Measurements from ENCODE around the gene SLC27A2.
A peak's percentile ranks its signal among the peaks of the same experiment; 100 is the strongest.

SLC27A2 gene

DNA sequence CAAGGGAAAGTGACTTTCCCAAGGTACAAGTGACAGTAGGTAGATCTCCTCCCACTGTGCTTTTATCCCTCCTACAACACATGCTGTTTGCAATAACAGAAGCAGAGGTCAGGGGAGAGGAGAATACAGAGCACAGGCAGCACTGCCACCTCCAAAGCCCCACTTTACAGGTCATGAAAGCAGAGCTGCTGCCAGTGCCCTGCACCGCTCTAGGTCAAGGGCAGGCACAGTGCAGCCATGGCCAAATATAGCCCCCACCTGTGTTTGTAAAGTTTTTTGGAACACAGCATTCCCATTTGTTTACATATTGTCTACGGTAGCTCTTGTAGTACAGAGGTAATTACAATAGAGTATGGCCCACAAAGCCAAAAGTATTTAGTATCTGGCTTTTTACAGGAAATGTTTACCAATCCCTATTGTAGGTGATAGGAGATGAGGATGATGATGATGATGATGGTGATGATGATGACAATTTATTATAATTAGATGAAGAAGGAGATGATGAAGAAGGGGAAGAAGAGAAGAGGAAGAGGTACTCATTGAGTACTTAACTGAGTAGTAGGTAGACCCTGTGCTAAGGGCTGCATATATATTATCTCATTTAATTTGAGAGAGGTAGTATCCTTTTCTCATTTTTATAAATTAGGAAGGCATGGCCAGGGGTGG, 63.1 kb downstream of the SLC27A2 start:
- no peak for DNase-seq

DNA sequence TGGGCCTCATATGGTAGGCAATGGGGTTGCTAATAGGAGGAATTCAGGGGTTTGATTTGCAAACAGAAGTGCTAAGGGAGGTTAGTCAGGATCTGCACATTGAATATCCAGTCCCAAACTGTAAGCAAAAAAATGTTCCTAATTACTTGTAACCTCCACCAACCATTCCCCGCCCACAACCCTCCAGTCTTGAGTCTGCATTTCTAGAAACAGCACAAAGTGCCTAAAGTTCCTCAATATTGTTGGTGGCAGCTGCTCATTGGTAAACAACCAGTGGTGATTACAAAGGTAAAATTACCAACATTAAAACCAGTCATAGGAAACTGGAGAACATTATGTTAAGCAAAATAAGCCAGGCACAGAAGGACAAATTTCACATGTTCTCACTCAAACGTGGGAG, 64.6 kb downstream of the SLC27A2 start:
- DNase-seq = no peak

DNA sequence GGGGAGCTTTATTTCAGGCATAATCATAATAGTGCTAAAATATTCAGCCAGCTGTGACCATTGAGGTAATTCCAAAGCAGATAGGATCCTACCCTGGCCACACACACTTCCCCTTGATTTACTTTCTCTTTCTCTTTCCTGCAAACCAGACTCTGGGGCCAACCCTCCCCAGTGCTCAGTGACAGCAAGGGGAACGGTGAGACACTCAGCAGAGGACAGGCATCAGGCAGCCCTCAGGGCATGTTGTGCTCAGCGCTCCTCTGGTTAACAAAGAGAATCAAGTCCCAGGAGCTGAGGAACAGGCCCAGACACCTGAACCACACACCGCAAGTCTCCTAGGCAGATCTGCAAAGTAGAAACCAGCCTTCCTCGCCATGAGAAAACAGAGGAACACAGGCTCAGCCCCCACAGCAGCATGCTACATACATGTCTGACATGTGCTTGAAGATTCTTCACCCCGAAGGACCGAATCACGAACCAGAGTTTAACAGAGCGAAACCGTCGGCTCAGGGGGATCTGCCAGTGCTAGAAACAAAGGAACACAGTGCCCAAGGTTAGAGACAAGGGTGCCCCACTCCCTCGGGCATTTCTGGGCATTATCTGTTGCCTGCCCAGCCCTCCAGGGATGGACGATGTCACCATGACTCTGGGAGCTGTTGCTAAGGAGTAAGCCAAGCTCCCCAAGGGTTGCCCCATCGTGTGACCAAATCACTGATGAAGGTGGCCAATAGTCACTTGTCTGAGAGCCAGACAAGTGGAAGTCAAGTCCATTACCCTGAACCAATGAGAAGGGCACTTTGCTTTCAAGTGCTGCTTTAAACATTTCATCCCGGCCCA, 66.0 kb downstream of the SLC27A2 start:
- peak; percentile 67 for DNase-seq

DNA sequence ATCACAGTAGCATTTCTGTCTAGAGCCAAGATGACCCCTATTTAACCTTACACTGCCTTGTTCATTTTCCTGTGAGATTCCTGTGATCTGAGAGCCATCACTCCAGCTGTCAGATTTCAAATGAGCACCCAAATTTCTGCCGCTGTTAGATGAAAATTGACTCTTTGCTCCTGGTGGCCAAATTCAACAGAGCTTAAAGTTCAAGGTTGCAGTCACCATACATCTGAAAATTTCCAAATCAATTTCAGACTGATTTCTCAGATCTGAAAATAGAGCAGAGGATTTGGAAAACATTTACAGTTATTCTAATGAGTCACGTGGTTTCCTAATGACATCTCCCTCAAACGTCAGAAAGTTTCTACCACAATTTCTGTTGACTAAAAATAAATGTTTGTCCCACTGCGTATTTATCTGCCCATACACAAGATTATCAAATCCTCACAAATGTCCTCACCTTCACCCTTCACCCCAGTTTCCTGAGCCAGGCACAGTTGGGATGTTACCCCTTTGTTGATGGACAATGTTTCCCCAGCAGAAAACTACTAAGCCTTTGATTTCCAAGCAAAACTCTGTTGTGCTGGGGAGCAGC, 67.1 kb downstream of the SLC27A2 start:
- DNase-seq = no peak

DNA sequence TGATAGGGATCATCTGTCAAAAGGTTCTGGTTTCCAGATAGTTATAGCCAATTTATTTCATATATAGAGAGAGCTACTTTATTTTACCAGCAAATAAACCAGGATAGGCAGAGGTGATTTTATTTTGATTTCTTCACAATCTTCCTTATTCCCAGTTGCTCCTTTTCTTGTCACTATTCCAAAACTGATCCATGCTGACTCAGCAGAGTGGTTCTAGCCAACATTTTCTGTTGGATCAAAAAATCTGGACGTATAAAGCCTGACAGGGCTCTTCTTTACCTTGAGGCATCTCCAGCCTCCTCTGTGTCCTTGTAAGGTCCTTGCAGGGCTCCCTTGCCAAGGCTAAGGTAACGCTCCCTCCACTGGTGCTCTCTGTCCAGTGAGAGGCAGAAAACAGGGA, 67.7 kb downstream of the SLC27A2 start:
- DNase-seq = no peak

DNA sequence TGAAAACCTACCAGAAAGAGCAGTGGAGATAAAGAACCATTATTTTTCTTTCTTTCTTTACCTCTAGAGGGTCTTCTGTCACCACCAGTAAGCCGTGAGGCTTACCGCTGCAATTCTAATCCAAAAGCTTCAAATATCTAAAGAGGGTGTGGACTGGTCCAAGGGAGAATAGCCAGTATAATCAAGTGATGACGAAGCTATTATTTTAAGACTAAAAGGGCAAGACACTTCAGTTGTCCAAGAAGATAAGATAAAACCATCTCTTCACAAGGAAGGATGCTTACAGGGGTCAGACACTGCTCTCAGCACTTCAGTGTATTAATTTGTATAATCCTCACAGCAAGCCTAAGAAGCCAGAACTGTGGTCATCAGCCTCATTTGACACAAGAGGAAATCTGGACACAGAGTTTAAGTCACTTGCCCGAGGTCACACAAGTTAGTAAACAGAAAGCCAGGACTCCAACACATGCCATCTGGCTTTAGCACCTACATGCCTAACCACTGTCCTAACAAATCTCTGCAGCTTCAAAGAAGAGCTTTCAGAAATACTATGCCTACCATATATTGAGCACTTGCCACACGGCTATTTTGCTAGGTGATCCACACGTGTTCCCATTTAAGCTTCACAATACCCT, 68.9 kb downstream of the SLC27A2 start:
- DNase-seq = no peak

DNA sequence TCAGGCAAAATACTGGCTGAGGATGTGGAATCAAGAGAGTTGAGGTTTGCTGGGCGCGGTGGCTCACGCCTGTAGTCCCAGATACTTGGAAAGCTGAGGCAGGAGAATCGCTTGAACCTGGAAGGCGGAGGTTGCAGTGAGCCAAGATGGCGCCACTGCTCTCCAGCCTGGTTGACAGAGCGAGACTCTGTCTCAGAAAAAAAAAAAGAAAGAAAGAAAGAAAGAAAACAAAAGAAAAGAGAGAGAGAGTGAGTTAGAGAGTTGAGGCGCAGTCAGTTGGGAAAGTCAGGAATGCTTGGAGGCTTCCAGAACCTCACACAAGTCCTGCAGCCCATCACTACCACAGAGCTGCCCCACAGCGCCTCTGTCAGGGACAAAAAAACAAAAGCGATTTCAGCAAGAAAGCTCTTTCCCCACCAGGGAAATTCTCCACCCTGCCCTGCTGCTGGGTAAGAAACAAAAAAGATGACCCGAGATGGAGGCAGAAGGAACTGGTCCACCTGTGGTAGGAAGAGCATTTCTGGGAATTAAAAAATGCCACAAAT, 69.7 kb downstream of the SLC27A2 start:
- no peak for DNase-seq

DNA sequence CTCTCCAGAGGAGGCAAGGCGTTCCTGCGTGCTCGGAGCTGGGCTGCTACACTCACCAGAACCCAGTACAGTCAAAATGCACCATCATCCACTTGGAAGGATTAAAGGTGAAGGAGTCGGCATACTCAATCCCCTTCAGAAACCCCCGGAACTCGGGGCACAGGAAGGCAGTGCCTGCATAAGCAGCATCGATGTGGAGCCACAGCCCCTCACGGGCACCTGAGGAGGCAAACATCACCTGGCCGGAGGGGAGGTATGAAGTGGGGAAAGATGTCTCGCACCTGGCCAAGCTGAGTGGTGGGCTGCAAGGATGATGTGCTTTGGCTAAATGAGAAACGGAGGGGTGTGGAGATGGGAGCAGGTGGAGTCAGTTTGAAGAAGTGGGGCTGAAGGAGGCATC, 70.6 kb downstream of the SLC27A2 start:
- no peak for DNase-seq

DNA sequence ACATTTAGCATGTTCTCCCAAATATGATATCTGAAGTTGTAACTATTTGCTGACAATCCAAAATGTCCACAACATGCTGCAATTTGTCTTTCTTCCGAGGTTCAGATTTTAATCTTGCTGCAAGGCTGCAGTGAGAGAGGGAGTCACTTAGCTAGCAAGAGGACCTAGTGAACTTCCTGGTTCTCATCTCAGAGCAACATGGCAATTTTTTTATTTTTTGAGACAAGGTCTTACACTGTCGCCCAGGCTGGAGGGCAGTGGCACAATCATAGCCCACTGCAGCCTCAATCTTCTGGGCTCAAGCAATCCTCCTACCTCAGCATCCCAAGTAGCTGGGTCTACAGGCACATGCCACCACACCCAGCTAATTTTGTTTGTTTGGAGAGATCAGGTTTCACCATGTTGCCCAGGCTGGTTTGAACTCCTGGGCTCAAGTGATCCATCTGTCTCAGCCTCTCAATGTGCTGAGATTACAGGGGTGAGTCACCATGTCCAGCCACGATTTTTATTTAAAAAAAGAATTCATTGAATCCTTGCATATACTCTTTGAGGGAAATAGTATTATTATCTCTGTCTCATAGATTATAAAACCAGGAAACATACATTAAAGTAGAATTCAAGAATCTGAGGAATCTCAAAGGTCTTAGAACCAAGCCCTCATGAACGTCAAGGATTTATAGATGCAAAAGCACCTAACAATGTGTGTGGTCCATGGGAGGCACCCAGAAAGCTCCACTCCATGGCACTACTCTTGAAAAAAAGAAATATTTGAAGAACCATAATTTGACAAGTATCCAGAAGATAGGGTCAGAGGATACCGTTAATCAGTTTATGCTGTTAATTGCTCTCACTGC, 74.4 kb downstream of the SLC27A2 start:
- DNase-seq = no peak

DNA sequence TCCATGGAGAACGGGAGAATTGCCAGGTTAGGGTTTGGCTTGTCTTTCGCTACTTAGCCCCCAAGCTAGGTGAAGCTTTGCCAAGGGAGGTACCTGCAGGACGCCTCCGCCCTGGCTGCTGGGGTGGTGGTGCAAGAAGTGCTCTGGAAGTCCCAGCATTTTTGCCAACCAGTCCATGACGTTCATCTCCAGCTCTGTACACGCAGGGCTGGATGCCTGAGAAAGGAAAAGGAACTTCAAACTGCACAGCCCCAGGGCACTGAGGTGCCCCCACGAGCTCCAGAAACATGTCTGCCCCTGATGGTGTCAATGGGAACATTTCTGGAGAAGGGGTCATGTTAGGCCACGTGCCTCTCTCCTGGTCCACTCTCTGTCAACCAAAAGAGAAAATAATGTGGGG, 75.3 kb downstream of the SLC27A2 start:
- no peak for DNase-seq

DNA sequence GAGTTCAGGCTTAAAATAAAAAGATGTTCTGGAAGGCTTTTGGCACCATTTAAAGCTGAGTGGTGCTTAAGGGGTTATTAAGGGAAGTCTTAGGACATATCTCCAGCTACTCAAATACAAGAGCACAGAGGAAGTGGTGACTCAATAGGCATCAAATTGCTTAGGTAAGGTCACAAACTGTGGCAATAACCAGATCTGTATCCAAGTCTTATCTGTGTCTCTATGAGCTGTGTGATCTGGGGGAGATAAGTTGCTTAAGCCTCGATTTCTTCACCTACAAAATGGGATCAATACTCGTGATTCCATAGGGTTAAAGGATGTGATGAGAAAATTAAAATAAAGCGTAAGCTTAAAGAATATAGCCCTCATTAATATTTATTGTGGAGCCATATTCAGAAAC, 75.9 kb downstream of the SLC27A2 start:
- no peak for DNase-seq

DNA sequence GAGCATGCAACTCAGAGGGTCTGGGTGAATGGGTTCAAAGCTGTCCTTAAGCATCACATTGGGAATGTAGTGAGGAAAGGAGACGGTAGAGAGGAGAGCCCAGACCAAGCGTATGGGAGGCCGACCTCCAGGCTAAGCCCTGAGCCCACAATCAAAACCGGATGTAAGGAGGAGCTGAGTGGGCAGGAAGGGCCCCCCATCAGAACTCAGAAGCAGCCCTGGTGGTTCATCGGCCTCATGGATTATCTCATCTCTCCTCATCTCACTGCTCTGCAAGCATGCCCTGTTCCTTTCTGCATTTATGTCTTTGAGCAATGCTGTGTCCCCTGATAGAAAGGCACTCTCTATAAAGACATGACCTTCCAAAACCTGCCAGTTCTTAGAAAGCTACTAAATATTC, 77.3 kb downstream of the SLC27A2 start:
- no peak for DNase-seq

DNA sequence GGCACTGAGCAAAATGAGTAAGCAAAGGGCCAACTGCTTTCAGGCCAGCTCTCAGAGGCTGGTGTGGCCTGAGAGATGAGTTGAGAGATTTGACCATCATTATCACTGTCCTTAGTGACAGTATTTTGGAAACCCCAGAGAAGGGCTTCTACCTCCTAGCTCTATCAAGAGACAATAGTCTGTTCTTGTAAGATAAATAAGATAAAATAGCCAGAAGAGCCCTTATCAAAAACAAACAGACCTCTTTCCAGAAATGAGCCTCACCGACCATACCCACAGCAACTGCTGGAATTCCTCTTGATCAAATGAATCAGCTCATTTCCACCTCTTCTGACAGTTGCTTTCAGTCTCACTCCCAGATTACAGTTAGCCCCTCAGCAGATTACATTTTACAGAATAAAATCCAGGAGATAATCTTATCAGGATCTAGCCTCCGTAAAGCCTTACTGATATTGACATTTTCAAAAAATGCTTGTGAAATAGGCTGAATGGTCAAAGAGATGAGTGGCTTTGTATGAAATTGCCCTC, 79.0 kb downstream of the SLC27A2 start:
- no peak for DNase-seq

DNA sequence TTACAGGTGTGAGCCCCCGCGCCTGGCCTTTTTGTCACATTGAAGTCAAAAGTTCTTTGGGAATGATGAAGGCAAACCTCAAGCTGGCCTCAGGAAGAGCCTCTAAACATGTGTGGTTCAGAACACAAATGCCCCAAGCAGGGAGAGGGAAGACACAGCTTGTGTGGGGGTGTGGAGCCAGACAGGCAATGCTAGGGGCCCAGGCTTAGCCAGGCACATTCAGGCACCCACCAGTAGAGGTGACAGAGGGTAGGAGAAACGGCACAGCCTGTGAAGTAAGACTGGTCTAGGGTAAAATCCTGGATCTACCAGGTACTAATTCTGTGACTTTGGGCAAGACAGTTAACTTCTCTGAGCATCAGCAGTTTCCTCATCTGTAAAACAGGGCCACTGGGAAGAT, 80.0 kb downstream of the SLC27A2 start:
- no peak for DNase-seq

DNA sequence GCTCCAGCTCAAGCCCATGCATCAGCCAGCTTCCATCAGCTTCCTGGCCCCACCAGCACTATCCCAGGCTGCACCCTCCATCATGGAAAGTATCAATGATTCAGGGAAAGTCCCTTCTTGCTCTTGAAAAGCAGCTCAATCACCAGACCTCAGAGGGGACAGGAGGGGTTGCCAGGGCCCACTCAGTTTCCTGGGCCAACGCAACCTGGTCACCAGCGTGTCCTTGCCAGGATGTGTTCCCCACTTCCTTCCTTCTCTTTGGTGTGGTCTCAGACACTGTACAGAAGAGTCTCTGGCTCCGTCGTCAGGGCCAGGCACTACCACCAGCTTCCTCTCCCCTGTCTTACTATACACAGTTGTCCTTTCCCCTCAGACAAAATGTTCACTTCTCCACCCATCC, 80.5 kb downstream of the SLC27A2 start:
- peak; percentile 7 for DNase-seq

DNA sequence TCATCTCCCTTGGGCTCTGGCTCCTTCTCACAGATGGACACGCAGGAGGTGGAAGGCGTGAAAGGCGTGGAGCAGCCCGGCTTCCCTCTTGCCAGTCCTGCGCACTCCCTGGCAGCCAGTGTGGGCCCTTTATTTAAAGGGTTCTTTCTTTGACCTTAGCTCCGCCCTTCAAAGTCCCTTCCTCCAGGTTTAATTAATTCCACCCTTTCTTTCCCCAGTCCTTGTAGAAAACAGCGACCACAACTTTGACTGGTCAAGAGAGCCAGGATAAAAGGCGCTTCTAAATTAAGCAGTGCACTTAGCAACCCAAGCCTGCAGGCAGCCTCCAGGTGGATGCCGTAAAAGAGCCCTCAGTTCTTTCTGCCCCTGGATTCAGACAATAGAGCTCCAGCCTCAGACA, 83.6 kb downstream of the SLC27A2 start, which contains the start of gene HDC:
HDC (minus strand) TSS at position 107 of the 400 bp plus-strand sequence; CDS start at position 4, 103 bp downstream.
- DNase-seq = no peak

DNA sequence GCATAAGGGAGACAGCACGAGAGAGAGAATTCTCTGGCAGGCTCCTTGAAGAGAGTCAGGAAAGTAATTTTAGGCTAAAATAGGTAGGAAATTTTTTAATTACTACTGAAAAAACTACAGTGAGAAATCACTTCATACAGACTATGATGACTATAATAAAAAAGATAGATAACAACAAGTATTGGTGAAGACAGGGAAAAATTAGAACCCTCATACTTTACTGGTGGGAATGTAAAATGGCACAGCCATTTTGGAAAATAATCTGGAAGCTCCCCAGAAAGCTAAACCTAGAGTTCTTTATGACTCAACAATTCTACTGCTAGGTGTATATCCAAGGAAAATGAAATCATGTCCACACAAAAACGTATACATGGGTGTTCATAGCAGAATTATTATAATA, 85.6 kb downstream of the SLC27A2 start:
- DNase-seq = no peak

DNA sequence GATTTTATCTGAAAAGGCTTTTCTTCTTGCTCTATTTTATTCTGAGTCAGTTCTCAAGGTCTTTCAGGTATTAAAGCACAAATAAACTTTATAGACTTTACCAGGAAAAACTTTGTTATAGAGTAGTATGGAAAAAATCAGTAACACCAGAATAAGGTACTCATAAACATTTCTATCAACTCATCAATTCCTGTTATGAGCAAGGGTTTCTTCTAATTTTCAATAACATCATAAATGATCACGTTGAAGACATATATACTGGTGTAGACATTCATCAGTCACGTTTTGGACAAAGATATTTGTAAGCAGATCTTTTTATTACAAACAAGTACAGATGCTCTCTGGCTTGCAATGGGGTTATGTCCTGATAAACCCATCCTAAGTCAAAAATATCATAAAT, 93.1 kb downstream of the SLC27A2 start:
- DNase-seq = no peak

DNA sequence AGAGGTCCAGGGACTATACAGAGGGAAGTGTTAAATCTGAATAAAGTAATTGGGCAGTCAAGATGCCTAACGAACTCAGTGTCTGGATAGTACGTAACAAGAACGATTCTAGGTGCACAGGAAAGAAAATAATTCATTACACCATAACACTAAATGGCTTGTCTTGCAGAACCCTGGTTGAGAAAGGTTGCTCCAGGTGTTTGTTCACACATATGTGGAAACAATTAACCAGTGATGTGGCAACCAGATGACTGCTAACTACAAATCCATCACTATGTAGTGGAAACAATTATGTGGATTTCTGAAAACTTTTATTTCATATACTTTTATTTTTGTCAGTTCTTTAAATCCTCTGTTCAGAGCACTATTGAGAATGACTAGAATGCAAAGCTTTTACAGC, 93.9 kb downstream of the SLC27A2 start:
- DNase-seq = no peak

DNA sequence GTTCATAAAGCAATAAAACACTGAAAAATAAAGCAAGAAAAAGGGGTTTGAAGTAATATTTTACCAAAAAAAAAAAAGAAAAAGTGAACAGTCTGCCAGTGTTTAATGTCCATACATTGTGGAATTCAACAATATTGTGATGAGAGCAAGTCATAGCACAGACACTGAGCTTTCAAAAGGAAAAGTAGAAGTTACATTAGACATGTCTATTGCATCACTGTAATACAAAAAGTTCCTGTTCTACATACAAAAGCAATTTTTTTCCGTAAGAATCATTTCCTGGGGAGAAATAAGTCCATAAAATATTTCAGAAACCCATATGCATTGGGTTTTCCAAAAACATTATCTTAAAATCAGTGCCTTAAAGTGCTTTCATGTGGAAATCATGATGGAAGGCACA, 95.4 kb downstream of the SLC27A2 start:
- DNase-seq = no peak

DNA sequence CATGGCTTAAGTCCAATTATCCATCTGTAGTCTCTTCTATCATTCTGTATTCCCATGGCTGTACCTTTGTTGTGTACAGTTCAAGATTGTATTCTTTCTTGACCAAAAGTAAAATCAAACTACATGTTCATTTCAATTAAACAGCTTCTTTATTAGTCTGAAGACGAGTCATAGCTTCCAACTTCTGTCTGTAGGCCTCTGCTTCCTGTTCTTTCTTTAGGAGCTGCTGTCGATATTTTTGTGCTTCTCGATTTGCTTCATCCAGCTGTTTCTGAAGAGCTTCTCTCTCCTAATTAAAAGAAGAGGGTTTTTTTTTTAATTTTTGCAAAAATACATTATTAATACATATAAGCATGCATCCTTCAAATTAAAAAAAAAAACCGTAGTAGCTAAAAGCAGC, 96.5 kb downstream of the SLC27A2 start:
- DNase-seq = no peak

DNA sequence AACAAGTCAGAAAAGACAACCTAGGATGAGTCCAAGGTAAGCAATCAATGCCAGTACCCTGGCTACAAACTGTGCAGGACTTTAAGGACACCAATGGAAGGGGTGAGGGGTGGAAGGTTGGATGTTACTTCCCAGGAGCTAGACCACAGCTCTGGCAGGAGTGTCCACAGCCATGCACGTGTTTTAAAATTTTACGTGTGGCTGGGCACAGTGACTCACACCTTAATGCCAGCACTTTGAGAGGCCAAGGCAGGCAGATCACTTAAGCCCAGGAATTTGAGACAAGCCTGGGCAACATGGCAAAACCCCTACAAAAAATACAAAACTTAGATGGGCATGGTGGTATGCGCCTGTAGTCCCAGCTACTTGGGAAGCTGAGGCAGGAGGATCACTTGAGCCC, 98.3 kb downstream of the SLC27A2 start:
- no peak for DNase-seq

Data from CD4-positive, alpha-beta T cell treated with Interleukin-17A for 4 hours (primary cell).